ENCODE measurements around the gene RBFOX1.

GRCh38 chr16:7590934-7591333, 258.3 kb downstream of the RBFOX1 start:
- TF ChIP-seq, protein P1, sequence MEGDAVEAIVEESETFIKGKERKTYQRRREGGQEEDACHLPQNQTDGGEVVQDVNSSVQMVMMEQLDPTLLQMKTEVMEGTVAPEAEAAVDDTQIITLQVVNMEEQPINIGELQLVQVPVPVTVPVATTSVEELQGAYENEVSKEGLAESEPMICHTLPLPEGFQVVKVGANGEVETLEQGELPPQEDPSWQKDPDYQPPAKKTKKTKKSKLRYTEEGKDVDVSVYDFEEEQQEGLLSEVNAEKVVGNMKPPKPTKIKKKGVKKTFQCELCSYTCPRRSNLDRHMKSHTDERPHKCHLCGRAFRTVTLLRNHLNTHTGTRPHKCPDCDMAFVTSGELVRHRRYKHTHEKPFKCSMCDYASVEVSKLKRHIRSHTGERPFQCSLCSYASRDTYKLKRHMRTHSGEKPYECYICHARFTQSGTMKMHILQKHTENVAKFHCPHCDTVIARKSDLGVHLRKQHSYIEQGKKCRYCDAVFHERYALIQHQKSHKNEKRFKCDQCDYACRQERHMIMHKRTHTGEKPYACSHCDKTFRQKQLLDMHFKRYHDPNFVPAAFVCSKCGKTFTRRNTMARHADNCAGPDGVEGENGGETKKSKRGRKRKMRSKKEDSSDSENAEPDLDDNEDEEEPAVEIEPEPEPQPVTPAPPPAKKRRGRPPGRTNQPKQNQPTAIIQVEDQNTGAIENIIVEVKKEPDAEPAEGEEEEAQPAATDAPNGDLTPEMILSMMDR (IDR thresholded peaks at IDR 0.05) = no peak
- no peak for TF ChIP-seq POLR2A (IDR thresholded peaks at IDR 0.05)
- TF ChIP-seq POLR2AphosphoS5 (IDR thresholded peaks at IDR 0.05) = no peak
- TF ChIP-seq EP300 (IDR thresholded peaks at IDR 0.05) = no peak
